SW480 (cell line): Measurements from ENCODE around the gene ZNF420.

ENCODE experiments used
- DNase-seq: peaks from one replicate; pipeline ENCODE4 v3.0.0-alpha.2; 2016; ENCODE audit warnings: low spot score

The ZNF420 gene

DNA sequence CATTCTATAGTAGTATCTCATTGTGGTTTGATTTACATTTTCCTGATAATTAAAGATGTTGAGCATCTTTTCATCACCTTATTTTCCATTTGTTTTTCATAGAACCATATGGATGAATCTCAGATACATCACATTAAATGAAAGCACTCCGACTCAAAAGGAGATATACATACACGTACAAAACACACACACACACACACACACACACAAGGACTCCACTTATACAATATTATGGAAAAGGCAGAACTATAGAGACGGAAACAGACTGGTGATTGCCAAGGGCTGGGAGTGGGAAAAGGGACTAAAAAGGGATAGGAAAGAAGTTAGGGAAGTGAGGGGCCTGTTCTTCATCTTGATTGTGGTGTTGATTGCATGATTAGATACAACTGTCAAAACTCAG, 70.0 kb downstream of the ZNF420 start:
- no peak for DNase-seq

DNA sequence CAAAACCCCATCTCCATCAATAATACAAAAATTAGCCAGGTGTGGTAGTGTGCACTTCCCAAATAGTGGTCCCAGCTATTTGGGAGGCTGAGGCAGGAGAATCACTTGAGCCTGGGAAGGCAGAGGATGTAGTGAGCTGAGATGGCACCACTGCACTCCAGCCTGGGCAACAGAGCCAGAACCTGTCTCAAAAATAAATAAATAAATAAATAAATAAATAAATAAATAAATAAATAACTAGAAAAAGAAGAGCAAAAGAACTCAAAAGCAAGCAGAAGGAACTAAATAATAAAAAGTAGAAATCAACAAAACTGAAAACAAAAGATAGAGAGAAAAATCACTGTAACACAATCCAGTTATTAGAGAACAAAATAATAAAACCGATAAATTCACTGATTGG, 81.9 kb downstream of the ZNF420 start:
- DNase-seq: no peak

DNA sequence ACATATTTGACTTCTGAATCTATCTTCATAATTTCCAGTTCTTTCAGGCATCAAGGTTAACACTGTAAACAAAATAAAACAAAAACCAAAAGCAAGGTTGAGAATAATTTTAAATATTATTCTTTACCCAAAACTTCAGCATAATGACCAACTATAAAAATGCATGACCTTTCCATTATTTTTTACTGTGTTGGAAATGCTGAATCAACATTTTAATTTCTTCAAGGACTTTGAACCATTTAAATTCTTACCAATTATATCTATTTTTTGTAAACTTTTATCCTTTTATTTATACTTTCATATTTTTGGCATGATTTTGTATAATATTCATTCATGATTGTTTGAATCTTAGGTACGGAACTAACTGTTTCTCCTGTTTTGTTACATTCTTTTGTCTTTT, 87.4 kb downstream of the ZNF420 start:
- no peak for DNase-seq

DNA sequence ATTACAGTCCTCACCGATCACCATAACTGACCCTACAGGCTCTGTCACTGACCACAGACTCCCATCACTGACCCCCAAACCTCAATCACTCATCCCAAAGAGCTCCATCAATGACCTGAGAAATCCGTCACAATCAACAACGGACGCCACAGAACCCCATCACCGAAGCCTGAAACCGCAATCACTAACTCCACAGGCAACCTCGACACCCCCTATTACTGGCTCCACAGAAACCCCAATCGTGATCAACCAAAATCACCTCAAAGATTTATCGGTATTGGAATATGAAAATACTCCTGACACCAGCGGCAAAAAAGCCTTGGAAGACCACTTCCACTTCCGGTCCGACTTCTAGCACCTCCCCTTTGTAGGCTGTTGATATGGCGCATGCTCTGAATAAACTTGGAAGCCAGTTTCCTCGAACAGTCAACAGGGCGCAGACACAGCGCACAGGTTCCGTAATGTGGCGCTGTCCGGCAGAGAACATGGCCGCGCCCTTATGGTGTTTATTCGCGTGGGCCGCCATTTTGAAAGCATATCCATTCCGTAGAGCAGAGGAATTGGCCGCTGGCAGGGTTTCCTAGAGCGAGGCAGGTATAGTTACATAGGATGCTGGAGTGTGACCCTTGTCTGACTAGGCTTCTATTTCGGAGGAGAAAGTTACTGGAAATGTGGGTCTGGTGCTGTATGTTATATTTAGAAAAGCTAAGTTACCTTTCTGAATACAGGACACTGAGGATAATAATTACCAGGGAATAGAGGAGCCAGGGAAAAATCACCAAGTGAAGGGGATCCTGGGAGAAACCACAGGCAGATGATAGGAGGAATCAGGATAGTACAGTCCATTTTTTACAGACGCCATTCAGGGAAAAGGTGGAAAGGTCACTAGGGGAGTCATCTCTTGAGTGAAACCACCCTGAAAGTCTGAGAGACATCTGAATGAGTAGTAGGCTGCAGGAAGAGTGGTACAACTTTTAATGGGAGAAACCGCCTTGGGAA, 94.4 kb downstream of the ZNF420 start, which contains the start of gene ZNF585A:
ZNF585A (minus strand) TSS at position 328 of the 999 bp plus-strand sequence. CDS start 2,785 bp downstream, outside the sequence.
- DNase-seq: peak; percentile 97
